HT1080 (cell line): ENCODE results near the gene CRNKL1. TPM values are rescaled to one million over a fixed set of nuclear protein-coding genes. Genes with fewer than 3 reads are reported as not detected.

ENCODE experiments used
- total RNA-seq: library from RNA; depleted of rRNA; stranded (reverse); fragments of >200 nt; shearing (Covaris generic); gene quantifications from 2 replicates; pipeline ENCODE4 v1.2.3, GENCODE V29; 2014; rRNA removed

The CRNKL1 gene
- total RNA-seq, 1 experiment from 2014 or later: 23.3 TPM

Other genes starting within 250 kb of the CRNKL1 start
- 120 and 122 TPM in 2 replicates for gene NAA20, start 35.1 kb downstream of the CRNKL1 start, total RNA-seq
- 0.35 TPM in 1 of 2 replicates, not detected in the other for gene CFAP61, start 66 bp upstream of the CRNKL1 start, total RNA-seq